H1 (cell line): ENCODE results near the gene IER3IP1. TPM values are rescaled to one million over a fixed set of nuclear protein-coding genes. Genes with fewer than 3 reads are reported as not detected.

ENCODE experiments used
- BCL11A ChIP-seq, 2 experiments: IDR thresholded peaks; one replicate each; pipeline ENCODE4 v1.6.1; 2011; ENCODE audit warnings: low read depth in 2 of 2, low read length in 2 of 2, mild to moderate bottlenecking in 2 of 2
- CHD1 ChIP-seq: IDR thresholded peaks from 2 replicates; pipeline ENCODE4 v1.6.1; 2012; ENCODE audit warnings: low read depth, low read length, improper control_type of control experiment
- CREB1 ChIP-seq: IDR thresholded peaks from 2 replicates; pipeline ENCODE4 v1.6.1; 2012; ENCODE audit warnings: inconsistent platforms
- CTBP2 ChIP-seq: IDR thresholded peaks from 2 replicates; pipeline ENCODE4 v1.7.0; 2011; ENCODE audit warnings: borderline replicate concordance, mild to moderate bottlenecking, moderate library complexity, mixed read lengths, low read length; ENCODE audit not compliant: insufficient read depth, insufficient read length
- E2F6 ChIP-seq: IDR thresholded peaks from 2 replicates; pipeline ENCODE4 v1.6.1; 2012; ENCODE audit warnings: inconsistent platforms
- EGR1 ChIP-seq: IDR thresholded peaks from 2 replicates; pipeline ENCODE4 v1.6.1; 2011; ENCODE audit warnings: low read depth, low read length, borderline replicate concordance
- FOSL1 ChIP-seq: IDR thresholded peaks from 2 replicates; pipeline ENCODE4 v1.6.1; 2011; ENCODE audit warnings: mild to moderate bottlenecking, low read depth, low read length, moderate library complexity; ENCODE audit not compliant: insufficient read depth
- KDM5A ChIP-seq: fragments of 200-600 bp; IDR thresholded peaks from 2 replicates; pipeline ENCODE4 v1.7.1; 2012; ENCODE audit warnings: mild to moderate bottlenecking, low read length, inconsistent platforms, mixed read lengths
- MAX ChIP-seq: IDR thresholded peaks from 2 replicates; pipeline ENCODE4 v1.6.1; 2012; ENCODE audit warnings: inconsistent platforms
- NRF1 ChIP-seq: IDR thresholded peaks from 2 replicates; pipeline ENCODE4 v1.6.1; 2011; ENCODE audit warnings: mild to moderate bottlenecking, low read depth, low read length, improper control_type of control experiment
- PHF8 ChIP-seq: fragments of 200-600 bp; sonication (generic); conservative IDR thresholded peaks from 2 replicates; pipeline ENCODE4 v1.7.1; 2012; ENCODE audit warnings: low read depth, mild to moderate bottlenecking, inconsistent platforms, low read length, moderate library complexity
- POLR2A ChIP-seq, 2 experiments: IDR thresholded peaks; 1 replicate in 1 of 2; 2 replicates in 1 of 2; pipeline ENCODE4 v1.6.1; 2011; ENCODE audit warnings: low read depth in 2 of 2, low read length in 2 of 2, mild to moderate bottlenecking in 2 of 2; ENCODE audit errors: control extremely low read depth in 1 of 2
- RAD21 ChIP-seq, 2 experiments: IDR thresholded peaks in 1 of 2; conservative IDR thresholded peaks in 1 of 2; 2 replicates each; pipeline ENCODE4 v1.6.1; 2011; ENCODE audit warnings: low read depth in 2 of 2, low read length in 2 of 2, improper control_type of control experiment in 1 of 2, inconsistent platforms in 1 of 2, mild to moderate bottlenecking in 1 of 2, moderate library complexity in 1 of 2
- RNF2 ChIP-seq: fragments of 200-900, 300-1000 bp; sonication (generic); IDR thresholded peaks from 2 replicates; pipeline ENCODE4 v1.7.1; 2016; ENCODE audit warnings: borderline replicate concordance, low read depth, mild to moderate bottlenecking, antibody characterized with exemption, low read length; ENCODE audit not compliant: poor library complexity, severe bottlenecking; ENCODE audit errors: missing control alignments
- TBP ChIP-seq: IDR thresholded peaks from 2 replicates; pipeline ENCODE4 v1.6.1; 2011; ENCODE audit warnings: low read depth, low read length, improper control_type of control experiment
- YY1 ChIP-seq: IDR thresholded peaks from 2 replicates; pipeline ENCODE4 v1.6.1; 2011; ENCODE audit warnings: low read depth, mild to moderate bottlenecking, low read length
- polyA plus RNA-seq, 7 experiments: library from polyadenylated mRNA; depleted of rRNA in 3 of 7; stranded (reverse) in 5 of 7; unstranded in 2 of 7; fragments of >200 nt in 5 of 7; fragments of 200-250 nt in 2 of 7; gene quantifications; 1 replicate in 5 of 7; 2 replicates in 1 of 7; 4 replicates in 1 of 7; pipeline versions ENCODE4 v1.2.1 to v1.2.3, GENCODE V29; 2011 to 2013; ENCODE audit warnings: missing spikeins in 2 of 7, mixed read lengths in 2 of 7
- total RNA-seq: library from RNA; stranded (reverse); fragmentation: NEBNext Ultra II Directional; extraction: Animal tissue kit (Norgen Biotek cat#: 25700); gene quantifications from 2 replicates; pipeline ENCODE4 v1.2.1, GENCODE V29; 2021
- TF ChIP-seq, protein P1 (sequence below), 3 experiments: IDR thresholded peaks; 1 replicate in 2 of 3; 2 replicates in 1 of 3; pipeline versions ENCODE4 v1.5.1 to v1.6.1; 2011; ENCODE audit warnings: low read length in 3 of 3, mild to moderate bottlenecking in 3 of 3, inconsistent platforms in 2 of 3, low read depth in 1 of 3, moderate library complexity in 1 of 3; ENCODE audit not compliant: insufficient read depth in 1 of 3; ENCODE audit errors: control extremely low read depth in 1 of 3
- TF ChIP-seq, protein P2 (sequence below): IDR thresholded peaks from 2 replicates; pipeline ENCODE4 v1.6.1; 2012; ENCODE audit warnings: low read length, inconsistent platforms

IER3IP1 gene
- total and polyA plus RNA-seq, 2 of the 8 experiments (the other 6 are each of a cell fraction or from before 2014, with no cell fraction given), result 6.0 to 8.5 TPM

DNA sequence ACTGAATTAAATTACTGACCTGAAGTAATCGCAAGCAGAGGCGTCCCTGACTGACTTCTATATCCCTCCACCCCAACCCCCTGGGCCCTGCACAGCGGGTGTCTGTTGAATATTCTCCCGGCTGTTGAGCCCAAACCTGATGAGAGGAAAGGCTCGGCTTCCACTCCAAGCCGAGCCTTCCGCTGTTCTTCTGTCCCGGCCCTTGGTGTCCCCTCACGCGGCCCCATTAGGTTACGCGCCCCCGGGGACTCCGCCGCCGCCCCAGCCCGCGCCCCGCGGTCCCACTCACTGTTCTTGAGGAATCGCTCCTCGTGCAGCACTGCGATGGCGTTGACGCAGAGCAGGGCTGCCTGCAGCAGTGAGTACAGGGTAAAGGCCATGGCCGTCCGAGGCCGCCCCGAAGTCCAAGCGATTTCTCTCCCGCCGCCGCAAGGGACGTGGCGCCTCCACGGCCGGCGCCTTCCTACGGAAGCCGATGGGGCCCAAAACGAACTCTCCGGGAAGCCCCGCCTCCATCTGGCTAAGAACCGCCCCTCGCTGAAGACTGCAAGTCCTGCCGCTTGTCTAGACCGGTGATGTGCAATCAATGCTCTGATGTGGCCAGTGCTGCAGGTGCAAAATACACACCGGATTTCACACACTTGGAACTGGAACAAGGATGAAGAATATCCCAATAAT, at the start of gene IER3IP1 (continued):
- TF ChIP-seq RAD21 (IDR thresholded peaks at IDR 0.05 in 1 of 2, conservative IDR thresholded peaks at IDR 0.05 in 1 of 2; ENCODE audit: low read depth in 2 of 2, low read length in 2 of 2) (peak in 1 of 2 experiments; percentile 9; a peak in 2 of 4 replicates), FOSL1 (no peak), YY1 (peak; percentile 43; the same call in 1 of the 2 replicates), TBP (0 out of 2 replicates have a peak, but pooled peaks have one; percentile 33), MAX (peak; percentile 55), CREB1 (peak; percentile 40; the same call in 1 of the 2 replicates), NRF1 (no peak), CHD1 (no peak), E2F6 (no peak), EGR1 (no peak), PHF8 (peak; percentile 93), POLR2A (IDR thresholded peaks at IDR 0.05; ENCODE audit: control extremely low read depth in 1 of 2, low read depth in 2 of 2, low read length in 2 of 2) (peak in 1 of 2 experiments; percentile 85; a peak in 2 of 3 replicates), KDM5A (no peak), RNF2 (no peak), CTBP2 (no peak), BCL11A (IDR thresholded peaks at IDR 0.05; ENCODE audit: low read depth in 2 of 2, low read length in 2 of 2) (no peak)
- TF ChIP-seq, protein P1, sequence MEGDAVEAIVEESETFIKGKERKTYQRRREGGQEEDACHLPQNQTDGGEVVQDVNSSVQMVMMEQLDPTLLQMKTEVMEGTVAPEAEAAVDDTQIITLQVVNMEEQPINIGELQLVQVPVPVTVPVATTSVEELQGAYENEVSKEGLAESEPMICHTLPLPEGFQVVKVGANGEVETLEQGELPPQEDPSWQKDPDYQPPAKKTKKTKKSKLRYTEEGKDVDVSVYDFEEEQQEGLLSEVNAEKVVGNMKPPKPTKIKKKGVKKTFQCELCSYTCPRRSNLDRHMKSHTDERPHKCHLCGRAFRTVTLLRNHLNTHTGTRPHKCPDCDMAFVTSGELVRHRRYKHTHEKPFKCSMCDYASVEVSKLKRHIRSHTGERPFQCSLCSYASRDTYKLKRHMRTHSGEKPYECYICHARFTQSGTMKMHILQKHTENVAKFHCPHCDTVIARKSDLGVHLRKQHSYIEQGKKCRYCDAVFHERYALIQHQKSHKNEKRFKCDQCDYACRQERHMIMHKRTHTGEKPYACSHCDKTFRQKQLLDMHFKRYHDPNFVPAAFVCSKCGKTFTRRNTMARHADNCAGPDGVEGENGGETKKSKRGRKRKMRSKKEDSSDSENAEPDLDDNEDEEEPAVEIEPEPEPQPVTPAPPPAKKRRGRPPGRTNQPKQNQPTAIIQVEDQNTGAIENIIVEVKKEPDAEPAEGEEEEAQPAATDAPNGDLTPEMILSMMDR (IDR thresholded peaks at IDR 0.05; ENCODE audit: control extremely low read depth in 1 of 3, insufficient read depth in 1 of 3, low read depth in 1 of 3, low read length in 3 of 3), result no peak
- TF ChIP-seq, protein P2, sequence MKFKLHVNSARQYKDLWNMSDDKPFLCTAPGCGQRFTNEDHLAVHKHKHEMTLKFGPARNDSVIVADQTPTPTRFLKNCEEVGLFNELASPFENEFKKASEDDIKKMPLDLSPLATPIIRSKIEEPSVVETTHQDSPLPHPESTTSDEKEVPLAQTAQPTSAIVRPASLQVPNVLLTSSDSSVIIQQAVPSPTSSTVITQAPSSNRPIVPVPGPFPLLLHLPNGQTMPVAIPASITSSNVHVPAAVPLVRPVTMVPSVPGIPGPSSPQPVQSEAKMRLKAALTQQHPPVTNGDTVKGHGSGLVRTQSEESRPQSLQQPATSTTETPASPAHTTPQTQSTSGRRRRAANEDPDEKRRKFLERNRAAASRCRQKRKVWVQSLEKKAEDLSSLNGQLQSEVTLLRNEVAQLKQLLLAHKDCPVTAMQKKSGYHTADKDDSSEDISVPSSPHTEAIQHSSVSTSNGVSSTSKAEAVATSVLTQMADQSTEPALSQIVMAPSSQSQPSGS, result no peak
